ENCODE data around the gene RPS6KA3.

GRCh38 chrX:20224814-20225487, 41.8 kb downstream of the RPS6KA3 start:
- no peak for TF ChIP-seq EZH2 (IDR thresholded peaks at IDR 0.05; ENCODE audit: low read length)
- no peak for TF ChIP-seq CTCF (optimal IDR thresholded peaks at IDR 0.05 in 1 of 3, IDR thresholded peaks at IDR 0.05 in 1 of 3, conservative IDR thresholded peaks at IDR 0.05 in 1 of 3; ENCODE audit: extremely low read depth in 1 of 3, insufficient read depth in 2 of 3, low read length in 3 of 3)

All from keratinocyte (primary cell).